Prostate gland (tissue), 2 donors: ENCODE data around the gene FAM43A.

Experiments
- POLR2A ChIP-seq: fragments of 450-650 bp; IDR thresholded peaks from one replicate; pipeline ENCODE4 v1.6.1; 2016; ENCODE audit warnings: antibody characterized with exemption, mild to moderate bottlenecking
- TF ChIP-seq, protein P1 (sequence below), 4 experiments: fragments of 200-600 bp in 2 of 4; fragments of 450-650 bp in 2 of 4; sonication (generic) in 2 of 4; IDR thresholded peaks; 1 replicate in 3 of 4; 2 replicates in 1 of 4; pipeline ENCODE4 v1.5.1; 2016 to 2019; ENCODE audit warnings: antibody characterized with exemption in 4 of 4, mild to moderate bottlenecking in 2 of 4, moderate library complexity in 2 of 4

DNA sequence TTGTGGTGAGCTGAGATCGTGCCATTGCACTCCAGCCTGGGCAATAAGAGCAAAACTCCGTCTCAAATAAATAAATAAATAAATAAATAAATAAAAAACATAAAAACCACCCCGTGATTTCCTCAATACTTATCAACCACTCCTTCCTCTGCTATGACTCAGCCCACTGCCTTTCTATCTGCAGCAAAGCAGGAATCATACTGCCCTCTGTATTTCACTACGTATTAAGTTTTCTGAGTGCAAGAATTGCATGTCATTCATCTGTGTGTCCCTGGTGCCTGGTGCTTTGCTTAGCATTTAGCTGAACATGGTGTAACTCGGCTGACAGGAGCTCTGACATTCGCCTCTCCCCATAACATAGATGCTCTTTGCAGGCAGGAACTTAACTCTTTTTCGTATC, 20.8 kb upstream of the FAM43A start:
- TF ChIP-seq, protein P1, sequence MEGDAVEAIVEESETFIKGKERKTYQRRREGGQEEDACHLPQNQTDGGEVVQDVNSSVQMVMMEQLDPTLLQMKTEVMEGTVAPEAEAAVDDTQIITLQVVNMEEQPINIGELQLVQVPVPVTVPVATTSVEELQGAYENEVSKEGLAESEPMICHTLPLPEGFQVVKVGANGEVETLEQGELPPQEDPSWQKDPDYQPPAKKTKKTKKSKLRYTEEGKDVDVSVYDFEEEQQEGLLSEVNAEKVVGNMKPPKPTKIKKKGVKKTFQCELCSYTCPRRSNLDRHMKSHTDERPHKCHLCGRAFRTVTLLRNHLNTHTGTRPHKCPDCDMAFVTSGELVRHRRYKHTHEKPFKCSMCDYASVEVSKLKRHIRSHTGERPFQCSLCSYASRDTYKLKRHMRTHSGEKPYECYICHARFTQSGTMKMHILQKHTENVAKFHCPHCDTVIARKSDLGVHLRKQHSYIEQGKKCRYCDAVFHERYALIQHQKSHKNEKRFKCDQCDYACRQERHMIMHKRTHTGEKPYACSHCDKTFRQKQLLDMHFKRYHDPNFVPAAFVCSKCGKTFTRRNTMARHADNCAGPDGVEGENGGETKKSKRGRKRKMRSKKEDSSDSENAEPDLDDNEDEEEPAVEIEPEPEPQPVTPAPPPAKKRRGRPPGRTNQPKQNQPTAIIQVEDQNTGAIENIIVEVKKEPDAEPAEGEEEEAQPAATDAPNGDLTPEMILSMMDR (IDR thresholded peaks at IDR 0.05) = no peak
- no peak for TF ChIP-seq POLR2A
